Kidney (tissue), 14 donors: ENCODE results near the gene ABTB2. TPM values are rescaled to one million over a fixed set of nuclear protein-coding genes. Genes with fewer than 3 reads are reported as not detected.

Experiments
- DNase-seq, 5 donors: peaks; one replicate each; pipeline ENCODE4 v3.0.0-alpha.2; 2013 to 2020
- FAIRE-seq: peaks from 2 replicates; lab custom pipeline; 2012; peaks lifted over from hg19 to GRCh38; lab: Jason Lieb, UNC
- H3K27ac ChIP-seq, 2 donors: one replicate each; pipeline ENCODE4 v1.7.0; 2013; ENCODE audit warnings: low read depth in 2 of 2, low read length in 2 of 2, inconsistent platforms in 1 of 2
- H3K27me3 ChIP-seq: one replicate; pipeline ENCODE4 v1.7.1; 2013; ENCODE audit warnings: low read length, inconsistent platforms; ENCODE audit not compliant: control insufficient read depth, insufficient read depth
- H3K36me3 ChIP-seq, 3 donors: one replicate each; pipeline versions ENCODE4 v1.7.0 to v1.7.1; 2013; ENCODE audit warnings: low read length in 3 of 3, control low read depth in 1 of 3, inconsistent platforms in 1 of 3; ENCODE audit not compliant: insufficient read depth in 3 of 3, control insufficient read depth in 2 of 3
- H3K4me1 ChIP-seq, 3 donors: one replicate each; pipeline versions ENCODE4 v1.7.0 to v1.7.1; 2013; ENCODE audit warnings: low read length in 3 of 3, inconsistent platforms in 1 of 3, low read depth in 1 of 3; ENCODE audit not compliant: control insufficient read depth in 2 of 3, insufficient read depth in 2 of 3
- H3K4me3 ChIP-seq, 3 donors: one replicate each; pipeline versions ENCODE4 v1.7.0 to v1.8.1; 2013; ENCODE audit warnings: low read length in 3 of 3, control low read depth in 1 of 3, inconsistent platforms in 1 of 3
- H3K9ac ChIP-seq, 3 donors: one replicate each; pipeline versions ENCODE4 v1.7.0 to v1.7.1; 2013; ENCODE audit warnings: low read length in 3 of 3, control low read depth in 1 of 3, inconsistent platforms in 1 of 3
- H3K9me3 ChIP-seq, 3 donors: one replicate each; pipeline versions ENCODE4 v1.7.0 to v1.7.1; 2013; ENCODE audit warnings: low read length in 3 of 3, control low read depth in 1 of 3, inconsistent platforms in 1 of 3; ENCODE audit not compliant: control insufficient read depth in 2 of 3, insufficient read depth in 1 of 3
- intact Hi-C: fragments of 100-400 bp; cut with DNase I; formaldehyde crosslinking; loops from one replicate; pipeline ENCODE4 v1.11.1; 2022
- polyA plus RNA-seq: library from polyadenylated mRNA; stranded (reverse); fragments of 350-450 nt; fragmentation: Illumina TruSeq; extraction: RNeasy Lipid Tissue Mini Kit (QIAGEN cat#74804); gene quantifications from one replicate; pipeline ENCODE4 v1.2.3, GENCODE V29; 2014; ENCODE audit warnings: low read depth, low replicate concordance; ENCODE audit not compliant: insufficient read depth
- total RNA-seq: library from RNA; stranded (reverse); fragmentation: NEBNext Ultra II Directional; extraction: Animal tissue kit (Norgen Biotek cat#: 25700); gene quantifications from one replicate; pipeline ENCODE4 v1.2.1, GENCODE V29; 2021
- TF ChIP-seq, protein P1 (sequence below): IDR thresholded peaks from 3 replicates; pipeline ENCODE4 v1.5.1; 2012; ENCODE audit warnings: mild to moderate bottlenecking, moderate library complexity, borderline replicate concordance; ENCODE audit not compliant: insufficient read depth; ENCODE audit errors: extremely low read depth
- donor health status: control.
- donor health status: control.
- donor health status: control.
- donor health status: control.
- donor health status: control.
- donor health status: DM: yes; HTN: yes; CAD: no.
- donor health status: Normal renal cell carcinoma (clear cell type).

Gene ABTB2
- total and polyA plus RNA-seq, 2 donors from 2014 or later: 7.6 to 22.1 TPM

DNA sequence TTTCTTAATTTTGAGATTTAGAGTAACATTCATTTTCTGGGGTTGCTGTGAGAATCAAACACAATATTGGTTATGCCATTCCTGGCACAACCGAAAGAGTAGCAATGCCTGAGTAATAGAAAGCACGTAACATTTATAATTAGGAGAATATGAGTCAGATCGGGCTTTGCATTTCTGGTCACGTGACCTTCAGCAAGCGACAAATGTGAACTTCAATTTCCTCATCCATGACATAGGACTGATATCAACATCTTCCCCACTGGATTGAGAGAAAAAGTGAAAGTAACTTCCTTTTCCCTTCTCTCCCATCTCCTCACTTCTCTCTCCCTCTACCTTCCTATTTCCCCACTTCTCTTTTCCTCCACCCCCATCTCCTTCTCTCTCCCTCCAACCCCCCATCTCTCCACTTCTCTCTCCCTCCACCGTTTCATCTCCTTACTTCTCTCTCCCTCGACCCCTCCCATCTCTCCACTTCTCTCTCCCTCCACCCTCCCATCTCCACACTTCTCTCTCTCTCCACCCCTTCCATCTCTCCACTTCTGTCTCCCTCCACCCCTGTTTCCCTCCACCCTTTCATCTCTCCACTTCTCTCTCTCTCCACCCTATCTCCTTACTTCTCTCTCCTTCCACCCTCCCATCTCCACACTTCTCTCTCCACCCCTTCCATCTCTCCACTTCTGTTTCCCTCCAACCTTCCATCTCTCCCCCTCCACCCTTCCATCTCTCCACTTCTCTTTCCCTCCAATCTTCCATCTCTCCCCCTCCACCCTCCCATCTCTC, 47.5 kb upstream of the ABTB2 start:
- Histone ChIP-seq H3K27ac (no peak overlapping the region), H3K27me3 (no peaks in the 10 kb centered on the region), H3K4me1 (no peaks in the 10 kb centered on the region), H3K9me3 (no peaks in the 10 kb centered on the region), H3K36me3 (no peaks in the 10 kb centered on the region), H3K4me3 (no peak overlapping the region), H3K9ac (no peak overlapping the region)
- intact Hi-C loops: no loop called here
- DNase-seq (no peak), FAIRE-seq (no peak)
- TF ChIP-seq, protein P1, sequence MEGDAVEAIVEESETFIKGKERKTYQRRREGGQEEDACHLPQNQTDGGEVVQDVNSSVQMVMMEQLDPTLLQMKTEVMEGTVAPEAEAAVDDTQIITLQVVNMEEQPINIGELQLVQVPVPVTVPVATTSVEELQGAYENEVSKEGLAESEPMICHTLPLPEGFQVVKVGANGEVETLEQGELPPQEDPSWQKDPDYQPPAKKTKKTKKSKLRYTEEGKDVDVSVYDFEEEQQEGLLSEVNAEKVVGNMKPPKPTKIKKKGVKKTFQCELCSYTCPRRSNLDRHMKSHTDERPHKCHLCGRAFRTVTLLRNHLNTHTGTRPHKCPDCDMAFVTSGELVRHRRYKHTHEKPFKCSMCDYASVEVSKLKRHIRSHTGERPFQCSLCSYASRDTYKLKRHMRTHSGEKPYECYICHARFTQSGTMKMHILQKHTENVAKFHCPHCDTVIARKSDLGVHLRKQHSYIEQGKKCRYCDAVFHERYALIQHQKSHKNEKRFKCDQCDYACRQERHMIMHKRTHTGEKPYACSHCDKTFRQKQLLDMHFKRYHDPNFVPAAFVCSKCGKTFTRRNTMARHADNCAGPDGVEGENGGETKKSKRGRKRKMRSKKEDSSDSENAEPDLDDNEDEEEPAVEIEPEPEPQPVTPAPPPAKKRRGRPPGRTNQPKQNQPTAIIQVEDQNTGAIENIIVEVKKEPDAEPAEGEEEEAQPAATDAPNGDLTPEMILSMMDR: no peak

DNA sequence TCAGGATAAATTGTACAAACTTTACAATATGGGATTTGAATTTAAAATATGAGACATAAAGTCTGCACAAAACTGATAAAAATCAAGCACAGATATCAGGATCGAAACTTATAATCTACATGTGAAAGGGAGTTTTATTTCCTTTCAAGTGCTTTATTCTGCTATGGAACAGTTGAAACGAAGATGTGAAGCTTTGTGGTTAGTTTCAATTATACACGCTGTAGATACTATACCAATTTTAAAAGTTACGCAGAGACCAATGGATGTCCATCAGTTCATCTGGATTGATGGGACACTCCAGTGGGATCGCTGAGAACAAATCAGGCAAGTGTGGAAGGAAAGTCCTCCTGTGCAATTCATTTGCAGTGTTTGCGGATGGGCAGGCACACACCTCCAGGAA, 46.5 kb upstream of the ABTB2 start:
- no peak overlapping the region for H3K9ac ChIP-seq
- DNase-seq: no peak
- no peak overlapping the region for H3K27ac ChIP-seq
- intact Hi-C loops: no loop called here
- no peaks in the 10 kb centered on the region for H3K27me3 ChIP-seq
- TF ChIP-seq, protein P1: no peak
- H3K4me1 ChIP-seq: no peaks in the 10 kb centered on the region
- no peaks in the 10 kb centered on the region for H3K9me3 ChIP-seq
- FAIRE-seq: no peak
- H3K4me3 ChIP-seq: no peak overlapping the region
- H3K36me3 ChIP-seq: no peaks in the 10 kb centered on the region

DNA sequence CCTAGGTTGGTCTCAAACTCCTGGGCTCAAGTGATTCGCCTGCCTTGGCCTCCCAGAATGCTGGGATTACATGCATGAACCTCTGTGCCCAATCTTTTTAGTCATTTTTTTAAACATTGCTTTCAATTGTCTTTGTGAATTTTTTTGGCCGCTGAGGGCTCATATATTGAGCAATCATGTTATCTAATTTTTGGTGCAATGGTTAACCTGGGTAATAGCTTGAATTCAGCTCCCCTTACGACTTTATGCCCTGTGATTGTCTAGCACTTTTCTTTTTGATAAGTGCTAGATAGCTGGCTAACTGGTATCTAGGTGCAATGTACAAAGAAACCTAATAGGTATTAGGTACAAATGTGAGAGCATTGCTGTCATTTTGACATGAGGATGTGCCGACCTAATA, 45.6 kb upstream of the ABTB2 start:
- Histone ChIP-seq H3K36me3 (no peaks in the 10 kb centered on the region), H3K27ac (no peak overlapping the region), H3K4me1 (no peaks in the 10 kb centered on the region), H3K9me3 (no peaks in the 10 kb centered on the region), H3K27me3 (no peaks in the 10 kb centered on the region), H3K4me3 (no peak overlapping the region), H3K9ac (no peak overlapping the region)
- DNase-seq (no peak), FAIRE-seq (no peak)
- TF ChIP-seq, protein P1: no peak
- intact Hi-C loops: no loop called here

DNA sequence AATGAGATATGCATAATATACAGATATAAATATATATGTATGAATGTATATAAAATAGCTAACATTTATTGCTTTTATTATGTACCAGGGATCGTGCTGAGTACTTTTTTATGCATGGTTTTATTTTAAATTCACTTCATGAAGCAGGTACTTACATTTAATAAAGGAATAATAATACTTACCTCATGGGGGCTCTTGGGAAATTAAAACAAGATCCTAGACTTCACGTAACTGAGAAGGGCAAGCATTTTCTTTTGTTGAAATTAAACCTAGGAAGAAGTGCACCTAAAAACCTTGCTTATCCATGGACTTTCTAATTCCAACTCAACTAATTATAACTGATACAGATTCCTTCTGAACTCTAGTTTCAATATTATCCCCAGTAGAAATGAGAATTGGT, 40.0 kb upstream of the ABTB2 start:
- Histone ChIP-seq H3K9ac (no peak overlapping the region), H3K36me3 (no peaks in the 10 kb centered on the region), H3K4me1 (no peaks in the 10 kb centered on the region), H3K27me3 (no peaks in the 10 kb centered on the region), H3K27ac (no peak overlapping the region), H3K4me3 (no peak overlapping the region), H3K9me3 (no peaks in the 10 kb centered on the region)
- TF ChIP-seq, protein P1: no peak
- intact Hi-C loops: no loop called here
- FAIRE-seq (no peak), DNase-seq (no peak)
